ENCODE results near the gene SLC51B.

- TF ChIP-seq CTCF (IDR thresholded peaks at IDR 0.05; ENCODE audit: borderline replicate concordance, extremely low read depth, low read length, poor library complexity, severe bottlenecking) (no peak), EZH2 (IDR thresholded peaks at IDR 0.05; ENCODE audit: borderline replicate concordance, low read depth, low read length, severe bottlenecking) (no peak)
These were observed 49.3 kb downstream of the SLC51B start for GRCh38 chr15:65094294-65094995.
